NCI-H1436 treated with DMSO at 0.1 percent for 48 hours (cell line): ENCODE measurements around the gene BSND.

Experiments used
- DNase-seq: peaks from one replicate; lab custom pipeline; 2025; lab: John Stamatoyannopoulos, UW

Gene BSND

GRCh38 chr1:55046871-55047270 is 48.1 kb downstream of the BSND start:
- no peak for DNase-seq

GRCh38 chr1:55047611-55048010 is 48.9 kb downstream of the BSND start:
- DNase-seq, result no peak

GRCh38 chr1:55048453-55049270 is 49.9 kb downstream of the BSND start:
- DNase-seq, result no peak

- DNase-seq, result no peak
Measured at GRCh38 chr1:55049271-55049913, 50.7 kb downstream of the BSND start.

GRCh38 chr1:55049914-55050278 is 51.2 kb downstream of the BSND start:
- no peak for DNase-seq

GRCh38 chr1:55050283-55050682 is 51.5 kb downstream of the BSND start:
- DNase-seq, result no peak

- DNase-seq, result no peak
Measured at GRCh38 chr1:55051169-55051568, 52.4 kb downstream of the BSND start.

- DNase-seq, result no peak
Measured at GRCh38 chr1:55051621-55052020, 52.9 kb downstream of the BSND start.

- no peak for DNase-seq
Measured at GRCh38 chr1:55052221-55053142, 53.7 kb downstream of the BSND start.

- DNase-seq, result no peak
Measured at GRCh38 chr1:55053265-55053954, 54.7 kb downstream of the BSND start.

GRCh38 chr1:55054396-55054795 is 55.7 kb downstream of the BSND start:
- no peak for DNase-seq

- DNase-seq, result no peak
Measured at GRCh38 chr1:55055084-55055882, 56.5 kb downstream of the BSND start.

GRCh38 chr1:55055951-55056631 is 57.4 kb downstream of the BSND start:
- no peak for DNase-seq

GRCh38 chr1:55056632-55056992 is 57.9 kb downstream of the BSND start:
- no peak for DNase-seq

GRCh38 chr1:55057270-55057955 is 58.7 kb downstream of the BSND start:
- DNase-seq, result no peak

- DNase-seq, result no peak
Measured at GRCh38 chr1:55057956-55058298, 59.2 kb downstream of the BSND start.

- no peak for DNase-seq
Measured at GRCh38 chr1:55059302-55060132, 60.8 kb downstream of the BSND start.

GRCh38 chr1:55060133-55060999 is 61.6 kb downstream of the BSND start:
- DNase-seq, result no peak
